ENCODE data around the gene SLC25A19.

The SLC25A19 gene

DNA sequence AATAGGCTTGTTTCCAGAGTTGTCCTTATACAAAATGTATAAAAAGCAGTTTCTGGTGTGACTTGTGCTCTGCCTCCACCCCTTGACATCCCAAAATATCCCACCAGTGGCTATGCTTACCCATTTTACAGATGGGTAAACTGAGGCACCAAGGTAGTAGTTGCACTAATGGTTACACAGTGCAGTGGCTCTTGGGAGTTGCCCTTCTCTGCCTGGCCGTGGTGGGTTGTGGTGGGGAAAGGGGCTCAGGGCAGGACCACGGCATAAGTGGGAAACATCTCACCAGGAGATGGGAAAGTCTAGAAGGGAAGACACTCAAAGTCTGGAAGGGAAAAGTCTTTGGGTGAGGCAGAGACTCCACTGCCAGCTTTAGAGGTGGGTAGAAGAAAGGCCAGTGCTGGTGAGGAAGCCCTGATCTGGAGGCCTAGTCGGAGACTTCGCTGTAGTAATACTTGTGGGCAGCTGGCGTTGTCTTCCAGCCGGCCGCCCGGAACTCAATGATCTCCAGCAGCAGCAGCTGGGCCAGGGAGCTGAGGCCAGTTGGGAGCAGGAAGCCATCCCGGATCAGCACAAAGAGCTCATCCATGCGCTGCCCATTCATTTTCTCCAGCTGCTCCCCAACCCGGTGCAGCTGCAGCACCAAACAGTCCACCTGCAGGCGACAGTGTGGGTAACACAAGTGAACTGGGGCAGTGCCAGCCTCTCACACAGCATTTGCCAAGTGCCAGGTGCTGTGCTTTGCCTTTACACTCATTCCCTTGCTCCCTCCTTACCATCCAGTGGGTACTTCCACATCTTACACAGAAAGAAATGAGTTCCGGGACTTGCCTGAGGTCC lies 22.7 kb downstream of the SLC25A19 start:
- H3K27ac ChIP-seq: peak overlapping the region; percentile 75

DNA sequence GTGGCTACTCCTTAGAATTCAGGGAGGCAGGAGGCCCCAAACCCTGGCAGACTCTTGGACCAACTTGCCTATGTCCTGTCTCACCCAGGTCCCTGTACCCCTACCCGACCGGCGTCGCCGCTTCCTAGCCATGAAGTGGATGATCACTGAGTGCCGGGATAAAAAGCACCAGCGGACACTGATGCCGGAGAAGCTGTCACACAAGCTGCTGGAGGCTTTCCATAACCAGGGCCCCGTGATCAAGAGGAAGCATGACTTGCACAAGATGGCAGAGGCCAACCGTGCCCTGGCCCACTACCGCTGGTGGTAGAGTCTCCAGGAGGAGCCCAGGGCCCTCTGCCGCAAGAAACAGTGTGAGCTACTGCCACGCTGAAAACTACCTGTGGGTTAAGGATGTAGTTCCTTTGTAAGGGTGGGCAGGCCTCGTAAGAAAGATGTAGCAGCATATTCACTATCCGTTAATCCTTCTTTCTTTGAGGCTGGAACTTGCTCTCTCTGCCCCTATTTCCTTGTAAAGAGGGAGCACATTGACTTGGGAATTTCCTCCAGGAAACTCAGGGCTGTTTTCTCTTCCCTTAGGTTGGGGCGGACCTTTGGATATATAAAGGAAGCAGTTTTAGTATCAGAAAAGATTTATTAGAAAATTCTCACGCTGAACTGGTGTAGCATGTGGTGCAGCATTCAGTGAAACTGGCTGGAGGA lies 23.5 kb downstream of the SLC25A19 start:
- Histone ChIP-seq H3K27ac (peak overlapping the region; percentile 75), H3K27me3 (no peaks in the 10 kb centered on the region), H3K4me1 (ENCODE audit: control insufficient read depth in 1 of 2, insufficient read depth in 1 of 2, low read depth in 1 of 2, low read length in 1 of 2) (peaks cover 57 to 69% of the 10 kb centered on the region in 2 experiments), H3K4me3 (ENCODE audit: low read depth in 1 of 2, low read length in 1 of 2) (no peak overlapping the region), H3K36me3 (no peaks in the 10 kb centered on the region), H3K9me3 (no peaks in the 10 kb centered on the region)
- TF ChIP-seq, protein P1, sequence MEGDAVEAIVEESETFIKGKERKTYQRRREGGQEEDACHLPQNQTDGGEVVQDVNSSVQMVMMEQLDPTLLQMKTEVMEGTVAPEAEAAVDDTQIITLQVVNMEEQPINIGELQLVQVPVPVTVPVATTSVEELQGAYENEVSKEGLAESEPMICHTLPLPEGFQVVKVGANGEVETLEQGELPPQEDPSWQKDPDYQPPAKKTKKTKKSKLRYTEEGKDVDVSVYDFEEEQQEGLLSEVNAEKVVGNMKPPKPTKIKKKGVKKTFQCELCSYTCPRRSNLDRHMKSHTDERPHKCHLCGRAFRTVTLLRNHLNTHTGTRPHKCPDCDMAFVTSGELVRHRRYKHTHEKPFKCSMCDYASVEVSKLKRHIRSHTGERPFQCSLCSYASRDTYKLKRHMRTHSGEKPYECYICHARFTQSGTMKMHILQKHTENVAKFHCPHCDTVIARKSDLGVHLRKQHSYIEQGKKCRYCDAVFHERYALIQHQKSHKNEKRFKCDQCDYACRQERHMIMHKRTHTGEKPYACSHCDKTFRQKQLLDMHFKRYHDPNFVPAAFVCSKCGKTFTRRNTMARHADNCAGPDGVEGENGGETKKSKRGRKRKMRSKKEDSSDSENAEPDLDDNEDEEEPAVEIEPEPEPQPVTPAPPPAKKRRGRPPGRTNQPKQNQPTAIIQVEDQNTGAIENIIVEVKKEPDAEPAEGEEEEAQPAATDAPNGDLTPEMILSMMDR (IDR thresholded peaks at IDR 0.05): no peak

More for the DNA sequence above, 22.7 kb downstream of the SLC25A19 start:
- TF ChIP-seq, protein P1 (IDR thresholded peaks at IDR 0.05): no peak
- H3K4me1 ChIP-seq (ENCODE audit: control insufficient read depth in 1 of 2, insufficient read depth in 1 of 2, low read depth in 1 of 2, low read length in 1 of 2): peaks cover 59 to 69% of the 10 kb centered on the region in 2 experiments
- H3K4me3 ChIP-seq (ENCODE audit: low read depth in 1 of 2, low read length in 1 of 2): no peak overlapping the region
- H3K27me3 ChIP-seq: no peaks in the 10 kb centered on the region
- no peaks in the 10 kb centered on the region for H3K9me3 ChIP-seq
- no peaks in the 10 kb centered on the region for H3K36me3 ChIP-seq

DNA sequence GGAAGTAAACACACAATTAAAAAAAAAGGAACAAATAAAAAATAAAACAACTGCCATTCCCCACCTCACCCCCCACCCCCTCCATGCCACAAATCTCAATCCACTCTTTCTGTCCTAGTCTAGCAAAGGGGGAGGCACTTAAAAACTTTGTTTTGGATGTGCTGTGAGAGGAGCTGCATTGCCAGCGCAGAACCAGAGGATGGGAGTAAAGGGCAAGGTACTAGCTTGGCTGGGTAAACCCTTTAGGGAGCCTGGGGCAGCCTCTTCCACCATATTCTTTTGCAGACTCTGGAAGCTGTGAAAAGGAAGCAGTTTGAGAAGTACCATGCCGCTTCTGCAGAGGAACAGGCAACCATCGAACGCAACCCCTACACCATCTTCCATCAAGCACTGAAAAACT lies 26.2 kb downstream of the SLC25A19 start:
- no peaks in the 10 kb centered on the region for H3K36me3 ChIP-seq
- no peak overlapping the region for H3K4me3 ChIP-seq (ENCODE audit: low read depth in 1 of 2, low read length in 1 of 2)
- peaks cover 58 to 62% of the 10 kb centered on the region in 2 experiments for H3K4me1 ChIP-seq (ENCODE audit: control insufficient read depth in 1 of 2, insufficient read depth in 1 of 2, low read depth in 1 of 2, low read length in 1 of 2)
- no peaks in the 10 kb centered on the region for H3K9me3 ChIP-seq
- TF ChIP-seq, protein P1 (IDR thresholded peaks at IDR 0.05): no peak
- no peaks in the 10 kb centered on the region for H3K27me3 ChIP-seq
- no peak overlapping the region for H3K27ac ChIP-seq

DNA sequence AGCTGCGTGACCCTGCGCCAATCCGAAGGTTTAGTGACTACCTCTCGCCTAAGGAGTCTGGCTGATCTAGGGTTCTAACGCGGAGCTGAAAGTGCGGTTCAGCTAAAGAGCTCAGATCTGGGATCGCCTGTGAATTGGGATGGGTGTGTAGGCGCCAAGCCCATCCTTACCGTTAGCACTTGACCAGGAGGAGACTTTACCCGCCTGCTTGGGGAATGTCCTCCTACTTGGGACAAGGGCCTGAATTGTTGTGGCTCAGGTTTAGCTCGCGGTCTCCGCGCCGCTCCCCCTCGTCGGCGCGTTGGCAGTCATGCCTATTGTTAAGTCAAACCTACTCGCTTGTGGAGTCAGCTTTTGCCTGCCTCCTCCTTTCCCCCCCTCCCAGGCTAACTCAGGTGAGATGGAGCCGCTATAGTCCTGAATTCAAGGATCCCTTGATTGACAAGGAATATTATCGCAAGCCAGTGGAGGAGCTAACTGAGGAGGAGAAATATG lies 27.1 kb downstream of the SLC25A19 start:
- TF ChIP-seq, protein P1 (IDR thresholded peaks at IDR 0.05): no peak
- Histone ChIP-seq H3K9me3 (no peaks in the 10 kb centered on the region), H3K4me1 (ENCODE audit: control insufficient read depth in 1 of 2, insufficient read depth in 1 of 2, low read depth in 1 of 2, low read length in 1 of 2) (peaks cover 49 to 54% of the 10 kb centered on the region in 2 experiments), H3K4me3 (ENCODE audit: low read depth in 1 of 2, low read length in 1 of 2) (peak overlapping the region; percentile 78 to 99), H3K36me3 (no peaks in the 10 kb centered on the region), H3K27ac (peak overlapping the region; percentile 96), H3K27me3 (no peaks in the 10 kb centered on the region)

DNA sequence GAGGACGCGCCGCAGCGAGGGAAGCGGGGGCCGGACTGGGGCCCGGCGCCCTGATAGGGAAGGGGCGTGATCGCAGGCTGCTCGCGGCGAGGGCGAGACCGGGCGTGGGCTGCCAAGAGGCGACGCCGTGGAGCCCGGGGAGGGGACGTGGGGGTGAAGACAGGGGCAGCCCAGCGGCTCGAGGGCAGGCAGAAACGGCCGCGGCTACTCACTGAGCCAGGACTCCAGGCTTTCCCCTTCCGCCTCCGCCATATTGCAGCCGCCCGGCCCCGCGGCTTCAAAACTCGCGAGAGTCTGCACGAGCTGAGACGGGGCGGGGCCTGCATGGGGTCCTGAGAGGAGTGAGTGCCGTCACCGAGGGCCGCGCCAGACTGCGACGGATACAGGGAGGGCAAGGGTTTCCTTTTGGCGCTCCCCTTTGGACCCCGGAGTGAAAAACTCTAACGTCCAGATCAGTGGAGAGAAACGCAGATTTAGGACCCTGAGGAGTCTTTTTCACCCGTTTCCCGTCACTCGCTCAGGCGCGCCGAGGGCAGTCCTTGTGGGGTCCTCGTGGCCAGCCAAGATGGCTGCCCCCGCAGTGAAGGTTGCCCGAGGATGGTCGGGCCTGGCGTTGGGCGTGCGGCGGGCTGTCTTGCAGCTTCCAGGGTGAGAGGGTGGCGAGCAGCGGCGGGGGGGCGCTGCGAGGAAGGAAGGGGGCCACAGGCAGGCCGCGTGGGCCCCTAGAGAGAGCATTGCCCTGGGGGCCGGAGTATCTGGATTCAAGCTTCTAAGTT lies 27.7 kb downstream of the SLC25A19 start, which contains the start of the genes GGA3 and MRPS7:
TSS of gene GGA3 (minus strand) at position 271 of the 776 bp plus-strand sequence. CDS start at position 252, 19 bp downstream.
TSS of gene MRPS7 (plus strand) at position 544 of the 776 bp plus-strand sequence. CDS start at position 566, 22 bp downstream.
- H3K27ac ChIP-seq: peak within 1 kb of the TSS; percentile 96
- H3K9me3 ChIP-seq: no peaks in the 10 kb centered on the region
- H3K4me3 ChIP-seq (ENCODE audit: low read depth in 1 of 2, low read length in 1 of 2): peak within 1 kb of the TSS; percentile 78 to 99
- no peaks in the 10 kb centered on the region for H3K36me3 ChIP-seq
- H3K4me1 ChIP-seq (ENCODE audit: control insufficient read depth in 1 of 2, insufficient read depth in 1 of 2, low read depth in 1 of 2, low read length in 1 of 2): peaks cover 46 to 50% of the 10 kb centered on the region in 2 experiments
- TF ChIP-seq, protein P1 (IDR thresholded peaks at IDR 0.05): no peak
- H3K27me3 ChIP-seq: no peaks in the 10 kb centered on the region

All from neutrophil (primary cell).